ENCODE data around the gene FBLN5.

Gene FBLN5

GRCh38 chr14:91935586-91935985 lies 11.9 kb downstream of the FBLN5 start:
- in situ Hi-C loops (cut with HindIII; ENCODE audit: low pct_unique_long_range_greater_than_20kb, low sequenced_read_pairs): no loop called here
- TF ChIP-seq JUND (IDR thresholded peaks at IDR 0.05; ENCODE audit: low read depth): no peak
- no peak for DNase-seq (ENCODE audit: low read depth in 1 of 2, low spot score in 1 of 2)

- in situ Hi-C loops (cut with HindIII; ENCODE audit: low pct_unique_long_range_greater_than_20kb, low sequenced_read_pairs): no loop called here
- TF ChIP-seq JUND (IDR thresholded peaks at IDR 0.05; ENCODE audit: low read depth): no peak
- DNase-seq (ENCODE audit: low read depth in 1 of 2, low spot score in 1 of 2): no peak
Measured at GRCh38 chr14:91934554-91935285, 12.8 kb downstream of the FBLN5 start.

- no peak for TF ChIP-seq JUND (IDR thresholded peaks at IDR 0.05; ENCODE audit: low read depth)
- no peak for DNase-seq (ENCODE audit: low read depth in 1 of 2, low spot score in 1 of 2)
- in situ Hi-C loops (cut with HindIII; ENCODE audit: low pct_unique_long_range_greater_than_20kb, low sequenced_read_pairs): no loop called here
Measured at GRCh38 chr14:91931478-91932088, 15.9 kb downstream of the FBLN5 start.

- TF ChIP-seq JUND (IDR thresholded peaks at IDR 0.05; ENCODE audit: low read depth): no peak
- in situ Hi-C loops (cut with HindIII; ENCODE audit: low pct_unique_long_range_greater_than_20kb, low sequenced_read_pairs): no loop called here
- DNase-seq (ENCODE audit: low read depth in 1 of 2, low spot score in 1 of 2): no peak
Measured at GRCh38 chr14:91929700-91930099, 17.8 kb downstream of the FBLN5 start.

- in situ Hi-C loops (cut with HindIII; ENCODE audit: low pct_unique_long_range_greater_than_20kb, low sequenced_read_pairs): no loop called here
- no peak for DNase-seq (ENCODE audit: low read depth in 1 of 2, low spot score in 1 of 2)
- TF ChIP-seq JUND (IDR thresholded peaks at IDR 0.05; ENCODE audit: low read depth): no peak
Measured at GRCh38 chr14:91927800-91928199, 19.7 kb downstream of the FBLN5 start.

- DNase-seq (ENCODE audit: low read depth in 1 of 2, low spot score in 1 of 2): no peak
- in situ Hi-C loops (cut with HindIII; ENCODE audit: low pct_unique_long_range_greater_than_20kb, low sequenced_read_pairs): no loop called here
- TF ChIP-seq JUND (IDR thresholded peaks at IDR 0.05; ENCODE audit: low read depth): no peak
Measured at GRCh38 chr14:91927191-91927590, 20.3 kb downstream of the FBLN5 start.

GRCh38 chr14:91926131-91926890 lies 21.2 kb downstream of the FBLN5 start:
- in situ Hi-C loops (cut with HindIII; ENCODE audit: low pct_unique_long_range_greater_than_20kb, low sequenced_read_pairs): no loop called here

GRCh38 chr14:91925727-91926121 lies 21.8 kb downstream of the FBLN5 start:
- DNase-seq (ENCODE audit: low read depth in 1 of 2, low spot score in 1 of 2): no peak
- TF ChIP-seq JUND (IDR thresholded peaks at IDR 0.05; ENCODE audit: low read depth): no peak
- in situ Hi-C loops (cut with HindIII; ENCODE audit: low pct_unique_long_range_greater_than_20kb, low sequenced_read_pairs): no loop called here

More at GRCh38 chr14:91926131-91926890, 21.2 kb downstream of the FBLN5 start:
- no peak for DNase-seq (ENCODE audit: low read depth in 1 of 2, low spot score in 1 of 2)
- no peak for TF ChIP-seq JUND (IDR thresholded peaks at IDR 0.05; ENCODE audit: low read depth)

GRCh38 chr14:91925001-91925726 lies 22.3 kb downstream of the FBLN5 start:
- DNase-seq (ENCODE audit: low read depth in 1 of 2, low spot score in 1 of 2): no peak
- no peak for TF ChIP-seq JUND (IDR thresholded peaks at IDR 0.05; ENCODE audit: low read depth)
- in situ Hi-C loops (cut with HindIII; ENCODE audit: low pct_unique_long_range_greater_than_20kb, low sequenced_read_pairs): no loop called here

GRCh38 chr14:91920526-91920925 lies 27.0 kb downstream of the FBLN5 start:
- no peak for TF ChIP-seq JUND (IDR thresholded peaks at IDR 0.05; ENCODE audit: low read depth)
- in situ Hi-C loops (cut with HindIII; ENCODE audit: low pct_unique_long_range_greater_than_20kb, low sequenced_read_pairs): no loop called here
- no peak for DNase-seq (ENCODE audit: low read depth in 1 of 2, low spot score in 1 of 2)

- no peak for DNase-seq (ENCODE audit: low read depth in 1 of 2, low spot score in 1 of 2)
- TF ChIP-seq JUND (IDR thresholded peaks at IDR 0.05; ENCODE audit: low read depth): no peak
- in situ Hi-C loops (cut with HindIII; ENCODE audit: low pct_unique_long_range_greater_than_20kb, low sequenced_read_pairs): no loop called here
Measured at GRCh38 chr14:91919814-91920213, 27.7 kb downstream of the FBLN5 start.

- in situ Hi-C loops (cut with HindIII; ENCODE audit: low pct_unique_long_range_greater_than_20kb, low sequenced_read_pairs): no loop called here
- DNase-seq (ENCODE audit: low read depth in 1 of 2, low spot score in 1 of 2): no peak
- TF ChIP-seq JUND (IDR thresholded peaks at IDR 0.05; ENCODE audit: low read depth): no peak
Measured at GRCh38 chr14:91918186-91918883, 29.2 kb downstream of the FBLN5 start.

Measured in T47D (cell line).